Left ventricle myocardium inferior (tissue), 1 donor: ENCODE data around the gene GOLGB1. TPM values are rescaled to one million over a fixed set of nuclear protein-coding genes. Genes with fewer than 3 reads are reported as not detected.

Experiments
- DNase-seq: peaks from one replicate; pipeline ENCODE4 v3.0.0-alpha.2; 2020
- H3K27ac ChIP-seq: fragments of 200-600 bp; replicated peaks from 2 replicates; pipeline ENCODE4 v1.8.0; 2021
- H3K27me3 ChIP-seq: fragments of 200-600 bp; 2 replicates; pipeline ENCODE4 v1.8.0; 2021; ENCODE audit warnings: low read depth
- H3K36me3 ChIP-seq: fragments of 200-600 bp; 2 replicates; pipeline ENCODE4 v1.8.0; 2021
- H3K4me1 ChIP-seq: fragments of 200-600 bp; 2 replicates; pipeline ENCODE4 v1.8.0; 2021
- H3K4me3 ChIP-seq: fragments of 200-600 bp; 2 replicates; pipeline ENCODE4 v1.8.0; 2021; ENCODE audit warnings: mild to moderate bottlenecking, moderate library complexity
- H3K9me3 ChIP-seq: fragments of 200-600 bp; replicated peaks from 2 replicates; pipeline ENCODE4 v1.8.0; 2021
- CTCF ChIP-seq: fragments of 200-600 bp; IDR thresholded peaks from 2 replicates; pipeline ENCODE4 v1.8.0; 2021; ENCODE audit warnings: antibody characterized with exemption, mild to moderate bottlenecking, borderline replicate concordance
- intact Hi-C: fragments of 100-400 bp; cut with micrococcal nuclease; formaldehyde crosslinking; loops from one replicate; pipeline ENCODE4 v1.11.0; 2022
- long read RNA-seq: library from polyadenylated mRNA; unstranded; transcript quantifications from one replicate; pipeline ENCODE4 v2.0.0, GENCODE V29; 2021
- total RNA-seq: library from RNA; stranded (reverse); fragmentation: NEBNext Ultra II Directional; extraction: Animal tissue kit (Norgen Biotek cat#: 25700); gene quantifications from one replicate; pipeline ENCODE4 v1.2.1, GENCODE V29; 2021
- donor health status: DM: no; HTN: yes; CAD: no; lungs with severe emphysema.

The GOLGB1 gene, protein sequence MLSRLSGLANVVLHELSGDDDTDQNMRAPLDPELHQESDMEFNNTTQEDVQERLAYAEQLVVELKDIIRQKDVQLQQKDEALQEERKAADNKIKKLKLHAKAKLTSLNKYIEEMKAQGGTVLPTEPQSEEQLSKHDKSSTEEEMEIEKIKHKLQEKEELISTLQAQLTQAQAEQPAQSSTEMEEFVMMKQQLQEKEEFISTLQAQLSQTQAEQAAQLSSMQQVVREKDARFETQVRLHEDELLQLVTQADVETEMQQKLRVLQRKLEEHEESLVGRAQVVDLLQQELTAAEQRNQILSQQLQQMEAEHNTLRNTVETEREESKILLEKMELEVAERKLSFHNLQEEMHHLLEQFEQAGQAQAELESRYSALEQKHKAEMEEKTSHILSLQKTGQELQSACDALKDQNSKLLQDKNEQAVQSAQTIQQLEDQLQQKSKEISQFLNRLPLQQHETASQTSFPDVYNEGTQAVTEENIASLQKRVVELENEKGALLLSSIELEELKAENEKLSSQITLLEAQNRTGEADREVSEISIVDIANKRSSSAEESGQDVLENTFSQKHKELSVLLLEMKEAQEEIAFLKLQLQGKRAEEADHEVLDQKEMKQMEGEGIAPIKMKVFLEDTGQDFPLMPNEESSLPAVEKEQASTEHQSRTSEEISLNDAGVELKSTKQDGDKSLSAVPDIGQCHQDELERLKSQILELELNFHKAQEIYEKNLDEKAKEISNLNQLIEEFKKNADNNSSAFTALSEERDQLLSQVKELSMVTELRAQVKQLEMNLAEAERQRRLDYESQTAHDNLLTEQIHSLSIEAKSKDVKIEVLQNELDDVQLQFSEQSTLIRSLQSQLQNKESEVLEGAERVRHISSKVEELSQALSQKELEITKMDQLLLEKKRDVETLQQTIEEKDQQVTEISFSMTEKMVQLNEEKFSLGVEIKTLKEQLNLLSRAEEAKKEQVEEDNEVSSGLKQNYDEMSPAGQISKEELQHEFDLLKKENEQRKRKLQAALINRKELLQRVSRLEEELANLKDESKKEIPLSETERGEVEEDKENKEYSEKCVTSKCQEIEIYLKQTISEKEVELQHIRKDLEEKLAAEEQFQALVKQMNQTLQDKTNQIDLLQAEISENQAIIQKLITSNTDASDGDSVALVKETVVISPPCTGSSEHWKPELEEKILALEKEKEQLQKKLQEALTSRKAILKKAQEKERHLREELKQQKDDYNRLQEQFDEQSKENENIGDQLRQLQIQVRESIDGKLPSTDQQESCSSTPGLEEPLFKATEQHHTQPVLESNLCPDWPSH (N-terminal part only)
- 56.1 TPM for total RNA-seq
- long read RNA-seq, partial matches to known transcripts, result 12 of 20 reads
- long read RNA-seq, other reads (novel, unspliced or antisense), result 8 of 20 reads

- Histone ChIP-seq H3K4me1 (peaks cover 53% of the 10 kb centered on the region), H3K4me3 (peak within 1 kb of the TSS; percentile 96), H3K9me3 (no peaks in the 10 kb centered on the region), H3K27ac (peak within 1 kb of the TSS; percentile 95), H3K27me3 (no peaks in the 10 kb centered on the region), H3K36me3 (no peaks in the 10 kb centered on the region)
- peak; percentile 92 for DNase-seq
- TF ChIP-seq CTCF, result peak; percentile 7
- intact Hi-C loops, result no loop called here
These were observed at the start of gene GOLGB1 for GRCh38 chr3:121749276-121750086. GOLGB1 (minus strand) TSS chr3:121749741; CDS start chr3:121730971, 18,770 bp downstream.

DNA sequence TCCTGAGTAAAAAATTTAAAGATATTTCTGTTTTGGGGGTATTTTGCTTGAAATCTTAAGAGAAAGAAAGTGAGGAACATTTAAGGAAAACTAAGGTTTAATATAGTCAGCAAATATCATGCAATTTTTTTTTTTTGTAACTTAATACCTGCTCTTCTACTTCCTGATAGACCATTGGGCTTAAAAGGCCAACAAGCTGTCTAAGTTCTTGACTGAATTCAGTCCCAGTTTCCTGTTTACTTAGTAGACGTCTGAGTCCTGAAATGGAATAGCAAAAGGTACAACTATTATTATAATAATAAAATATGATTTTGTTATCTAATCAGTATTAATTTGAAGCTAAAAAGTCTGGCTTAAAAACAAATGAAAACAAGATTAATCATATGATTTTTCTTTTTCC is 47.4 kb upstream of the GOLGB1 start:
- no peak for DNase-seq
- Histone ChIP-seq H3K27me3 (no peaks in the 10 kb centered on the region), H3K36me3 (peaks cover 30% of the 10 kb centered on the region), H3K4me3 (no peak overlapping the region), H3K27ac (no peak overlapping the region), H3K9me3 (no peaks in the 10 kb centered on the region), H3K4me1 (no peaks in the 10 kb centered on the region)
- TF ChIP-seq CTCF, result no peak
- intact Hi-C loops, result no loop called here

- H3K9me3 ChIP-seq, result no peaks in the 10 kb centered on the region
- DNase-seq, result no peak
- no peaks in the 10 kb centered on the region for H3K27me3 ChIP-seq
- intact Hi-C loops, result no loop called here
- no peak for TF ChIP-seq CTCF
- H3K27ac ChIP-seq, result no peak overlapping the region
- no peak overlapping the region for H3K4me3 ChIP-seq
- H3K4me1 ChIP-seq, result no peaks in the 10 kb centered on the region
- peaks cover 47% of the 10 kb centered on the region for H3K36me3 ChIP-seq
These were observed 44.9 kb upstream of the GOLGB1 start for GRCh38 chr3:121794264-121794983.

GRCh38 chr3:121793078-121793477 is 43.5 kb upstream of the GOLGB1 start:
- no peaks in the 10 kb centered on the region for H3K27me3 ChIP-seq
- no peaks in the 10 kb centered on the region for H3K9me3 ChIP-seq
- DNase-seq, result no peak
- no peak overlapping the region for H3K4me3 ChIP-seq
- intact Hi-C loops, result no loop called here
- no peak overlapping the region for H3K27ac ChIP-seq
- no peak for TF ChIP-seq CTCF
- peaks cover 59% of the 10 kb centered on the region for H3K36me3 ChIP-seq
- no peaks in the 10 kb centered on the region for H3K4me1 ChIP-seq
